Stimulated activated naive CD8-positive, alpha-beta T cell treated with anti-CD3 and anti-CD28 coated beads, Interleukin-15, Interleukin-2, amounts not matched to agents 100 U/mL and 50 U/mL, for 24 hours (primary cell): Measurements from ENCODE around the gene PDLIM5.
"Not testable (repeated sequence)": the region's sequence is repeated elsewhere in the genome, so short reads cannot be mapped to it uniquely, and the experiment has no call there.

Source experiments
- ATAC-seq: fragments of 150-1000 bp; cut with Tn5 transposase; one replicate; pipeline ENCODE4 v1.10.0; 2021
- DNase-seq: peaks from one replicate; pipeline ENCODE4 v3.0.0; 2021

PDLIM5 gene

GRCh38 chr4:94650690-94651089, 198.9 kb downstream of the PDLIM5 start:
- no peak for DNase-seq
- no peak for ATAC-seq

- ATAC-seq (no peak), DNase-seq (no peak)
These were observed 201.4 kb downstream of the PDLIM5 start for GRCh38 chr4:94653095-94653649.

- DNase-seq (no peak), ATAC-seq (no peak)
These were observed 202.4 kb downstream of the PDLIM5 start for GRCh38 chr4:94653984-94654609.

GRCh38 chr4:94654714-94655113, 203.0 kb downstream of the PDLIM5 start:
- DNase-seq (no peak), ATAC-seq (no peak)

- ATAC-seq (no peak), DNase-seq (no peak)
These were observed 208.9 kb downstream of the PDLIM5 start for GRCh38 chr4:94660614-94661013.

GRCh38 chr4:94665021-94665420, 213.3 kb downstream of the PDLIM5 start:
- not testable (repeated sequence) for DNase-seq, ATAC-seq

GRCh38 chr4:94665500-94666404, 214.0 kb downstream of the PDLIM5 start:
- no peak for ATAC-seq
- no peak for DNase-seq

GRCh38 chr4:94668724-94669123, 217.0 kb downstream of the PDLIM5 start:
- ATAC-seq = no peak
- DNase-seq = no peak

GRCh38 chr4:94669672-94670664, 218.2 kb downstream of the PDLIM5 start:
- DNase-seq (no peak), ATAC-seq (no peak)

GRCh38 chr4:94671113-94671512, 219.4 kb downstream of the PDLIM5 start:
- ATAC-seq (no peak), DNase-seq (no peak)

GRCh38 chr4:94673961-94674360, 222.2 kb downstream of the PDLIM5 start:
- DNase-seq (no peak), ATAC-seq (no peak)

- no peak for DNase-seq
- ATAC-seq = no peak
These were observed 225.2 kb downstream of the PDLIM5 start for GRCh38 chr4:94676970-94677369.

- DNase-seq (no peak), ATAC-seq (no peak)
These were observed 227.2 kb downstream of the PDLIM5 start for GRCh38 chr4:94678896-94679295.

GRCh38 chr4:94680176-94680862, 228.6 kb downstream of the PDLIM5 start:
- no peak for DNase-seq
- no peak for ATAC-seq

GRCh38 chr4:94686086-94686485, 234.3 kb downstream of the PDLIM5 start:
- ATAC-seq (no peak), DNase-seq (no peak)

GRCh38 chr4:94689155-94689860, 237.6 kb downstream of the PDLIM5 start:
- DNase-seq = no peak
- no peak for ATAC-seq

- ATAC-seq (peak; percentile 55), DNase-seq (no peak)
These were observed 239.1 kb downstream of the PDLIM5 start for GRCh38 chr4:94690851-94691254.

- no peak for ATAC-seq
- DNase-seq = no peak
These were observed 239.8 kb downstream of the PDLIM5 start for GRCh38 chr4:94691552-94691951.

- ATAC-seq = no peak
- DNase-seq = no peak
These were observed 243.6 kb downstream of the PDLIM5 start for GRCh38 chr4:94695384-94695783.

GRCh38 chr4:94698187-94698586, 246.4 kb downstream of the PDLIM5 start:
- no peak for ATAC-seq
- DNase-seq = no peak

- no peak for DNase-seq
- ATAC-seq = no peak
These were observed 248.6 kb downstream of the PDLIM5 start for GRCh38 chr4:94700298-94700697.
